Stimulated activated naive CD8-positive, alpha-beta T cell treated with anti-CD3 and anti-CD28 coated beads, Interleukin-15, Interleukin-2, amounts not matched to agents 100 ng/mL and 50 ng/mL, for 24 hours (primary cell): Measurements from ENCODE around the gene GJA3.

Experiments used
- H3K27ac Mint-ChIP-seq: one replicate; pipeline ENCODE4 v1.8.0; 2021; ENCODE audit warnings: mild to moderate bottlenecking, mixed read lengths
- H3K27me3 Mint-ChIP-seq: one replicate; pipeline ENCODE4 v1.8.0; 2021; ENCODE audit warnings: mixed read lengths
- H3K36me3 Mint-ChIP-seq: one replicate; pipeline ENCODE4 v1.8.0; 2021; ENCODE audit warnings: low read depth, mixed read lengths
- H3K4me1 Mint-ChIP-seq: one replicate; pipeline ENCODE4 v1.8.0; 2021; ENCODE audit warnings: low read depth, mixed read lengths
- H3K4me3 Mint-ChIP-seq: one replicate; pipeline ENCODE4 v1.8.0; 2021; ENCODE audit warnings: mild to moderate bottlenecking, mixed read lengths
- H3K9me3 Mint-ChIP-seq: one replicate; pipeline ENCODE4 v1.8.0; 2021; ENCODE audit warnings: mixed read lengths

GJA3 gene

DNA sequence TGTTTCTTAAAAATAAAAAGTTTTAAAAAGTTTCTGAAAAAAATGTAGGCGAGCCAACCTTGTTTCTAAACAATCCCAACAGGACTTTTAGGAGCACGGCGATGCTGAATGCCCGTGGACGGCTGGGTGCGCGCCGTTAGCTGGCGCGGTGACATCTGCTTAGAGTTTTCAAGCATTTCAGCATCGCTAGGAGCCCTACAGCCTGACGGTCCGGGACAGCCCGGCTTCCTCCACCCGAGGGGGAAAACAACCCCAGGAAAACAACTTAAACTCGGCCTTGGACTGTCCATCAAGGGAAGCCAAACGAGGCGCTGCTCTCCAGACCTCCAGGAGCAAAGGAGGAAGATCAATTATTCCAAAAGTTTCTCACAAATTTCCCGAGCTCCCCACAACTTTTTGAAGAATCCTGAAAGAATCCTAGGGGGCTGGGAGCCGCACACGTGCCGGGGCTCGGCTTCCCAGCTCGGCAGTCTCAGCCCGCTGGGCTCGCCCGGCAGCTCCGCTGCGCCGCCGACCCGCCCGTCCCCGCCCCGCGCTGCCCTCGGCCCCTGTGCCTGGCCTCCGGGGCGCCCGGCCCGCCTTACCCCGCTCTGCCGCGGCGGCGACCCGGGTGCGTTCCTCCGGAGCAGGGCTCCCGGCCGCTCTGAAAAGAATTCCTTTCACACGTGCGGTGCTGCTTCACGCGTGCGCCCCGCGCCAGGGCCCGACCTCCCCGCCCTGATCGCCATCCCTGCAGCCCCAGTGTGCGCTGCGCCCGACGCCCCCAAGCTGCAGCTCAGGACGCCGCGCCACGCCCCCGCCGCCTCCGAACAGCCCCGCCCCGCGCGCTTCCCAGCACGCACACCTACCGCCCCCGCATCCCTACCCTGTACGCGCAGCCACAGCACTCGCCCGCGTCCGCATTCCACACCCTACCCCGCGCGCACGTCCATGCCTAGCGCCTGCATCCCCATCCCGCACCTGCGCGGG lies at the start of gene GJA3:
TSS of gene GJA3 (minus strand) at position 747 of the 969 bp plus-strand sequence. CDS start 17,764 bp downstream, outside the sequence.
- Mint-ChIP-seq H3K9me3 (no peaks in the 10 kb centered on the region), H3K4me3 (peak within 1 kb of the TSS; percentile 83), H3K4me1 (peaks cover 25% of the 10 kb centered on the region), H3K36me3 (no peaks in the 10 kb centered on the region), H3K27me3 (peaks cover 43% of the 10 kb centered on the region), H3K27ac (peak within 1 kb of the TSS; percentile 63)

DNA sequence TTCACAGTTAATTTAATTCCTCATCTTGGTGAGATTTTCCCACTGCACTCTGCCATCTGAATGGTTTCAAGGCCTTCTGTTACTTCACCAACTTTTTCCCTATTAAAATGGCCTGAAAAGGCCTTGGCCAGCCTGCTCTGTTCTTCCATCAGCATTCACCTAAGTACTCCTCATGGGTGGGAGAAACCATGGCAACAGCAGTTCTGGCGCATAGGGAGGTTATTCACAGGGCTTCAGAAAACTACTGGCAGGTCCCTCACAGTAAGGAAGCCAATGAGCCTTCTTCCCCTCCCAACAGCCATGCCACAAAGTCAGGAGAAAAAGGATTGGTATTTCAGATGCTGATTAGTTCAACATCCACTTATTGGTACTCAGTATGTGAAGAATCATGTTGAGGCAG lies 49.1 kb upstream of the GJA3 start:
- Mint-ChIP-seq H3K4me1 (no peaks in the 10 kb centered on the region), H3K27me3 (peaks cover 35% of the 10 kb centered on the region)

DNA sequence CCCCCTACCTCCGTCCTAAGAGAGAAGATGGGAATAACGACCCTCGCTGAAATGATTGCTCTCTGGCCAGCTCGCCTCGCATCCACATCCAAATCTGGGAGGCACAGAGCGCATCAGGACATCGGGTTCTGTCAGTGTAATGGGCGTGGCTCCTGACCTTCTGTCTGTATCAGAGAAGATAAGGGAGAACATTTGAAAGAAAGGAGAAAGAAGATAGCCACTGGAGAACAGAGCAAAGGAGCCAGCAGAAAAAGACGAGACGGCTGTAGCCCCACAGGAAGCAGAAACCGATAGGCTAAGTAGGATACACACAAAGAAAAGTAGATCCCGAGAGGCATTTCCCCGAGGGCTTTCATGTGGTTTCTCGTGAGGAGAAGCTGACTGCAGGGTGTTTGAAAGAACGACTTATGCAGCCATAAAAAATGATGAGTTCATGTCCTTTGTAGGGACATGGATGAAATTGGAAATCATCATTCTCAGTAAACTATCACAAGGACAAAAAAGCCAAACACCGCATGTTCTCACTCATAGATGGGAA lies 45.9 kb upstream of the GJA3 start:
- Mint-ChIP-seq H3K9me3 (no peaks in the 10 kb centered on the region), H3K36me3 (no peaks in the 10 kb centered on the region), H3K27me3 (peaks cover 19% of the 10 kb centered on the region), H3K4me1 (no peaks in the 10 kb centered on the region), H3K27ac (no peak overlapping the region), H3K4me3 (no peak overlapping the region)

More for the DNA sequence above, 49.1 kb upstream of the GJA3 start:
- H3K27ac Mint-ChIP-seq: no peak overlapping the region
- no peaks in the 10 kb centered on the region for H3K36me3 Mint-ChIP-seq
- no peak overlapping the region for H3K4me3 Mint-ChIP-seq
- no peaks in the 10 kb centered on the region for H3K9me3 Mint-ChIP-seq

DNA sequence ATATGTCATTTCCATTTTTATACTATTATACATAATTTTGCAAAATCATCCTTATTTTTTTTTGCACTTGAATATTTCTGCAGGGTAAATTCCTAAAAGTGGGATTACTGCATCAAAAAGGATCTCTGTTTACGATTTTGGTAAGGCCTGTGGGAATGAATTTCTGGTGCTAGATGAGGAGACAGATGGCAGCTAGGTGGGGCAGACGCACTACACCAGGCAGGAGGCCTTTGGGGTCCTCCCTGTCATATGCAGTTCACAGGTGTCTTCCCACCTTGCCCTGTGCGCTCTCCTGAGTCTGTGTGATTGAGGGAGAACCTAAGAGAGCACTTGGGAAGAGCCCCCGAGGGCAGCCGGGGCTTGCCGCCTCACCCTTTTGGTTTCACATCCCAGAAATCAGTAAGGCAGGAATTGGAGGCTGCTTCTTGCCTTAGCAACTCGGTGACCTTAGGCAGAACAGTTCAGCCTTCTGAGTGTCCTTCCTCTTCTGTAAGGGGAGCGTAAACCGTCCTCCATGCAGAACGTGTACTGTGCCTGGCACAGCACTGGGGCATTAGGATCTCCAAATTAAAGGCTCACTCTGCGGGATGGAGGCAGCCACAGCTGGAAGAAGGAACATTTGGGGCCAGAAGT lies 45.3 kb upstream of the GJA3 start:
- no peaks in the 10 kb centered on the region for H3K9me3 Mint-ChIP-seq
- no peak overlapping the region for H3K27ac Mint-ChIP-seq
- peaks cover 21% of the 10 kb centered on the region for H3K27me3 Mint-ChIP-seq
- no peaks in the 10 kb centered on the region for H3K36me3 Mint-ChIP-seq
- no peak overlapping the region for H3K4me3 Mint-ChIP-seq
- no peaks in the 10 kb centered on the region for H3K4me1 Mint-ChIP-seq

DNA sequence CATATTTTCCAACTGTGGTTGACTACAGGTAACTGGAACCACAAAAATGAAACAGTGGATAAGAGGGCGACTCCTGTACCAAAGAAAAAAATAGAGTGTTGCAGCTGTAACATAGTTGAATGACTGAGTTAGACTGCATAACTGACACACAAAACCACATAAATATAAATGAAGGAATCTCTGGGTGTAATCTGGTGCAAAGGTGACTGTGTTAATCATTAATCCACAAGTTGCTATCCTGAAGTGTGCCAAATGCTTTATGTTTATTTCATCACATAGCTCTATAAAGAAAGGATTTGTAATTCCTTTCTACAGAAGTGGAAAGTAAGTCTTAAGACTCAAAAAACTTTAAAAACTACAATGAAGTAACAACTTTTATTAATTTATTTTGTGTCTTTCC lies 37.9 kb upstream of the GJA3 start:
- H3K36me3 Mint-ChIP-seq: no peaks in the 10 kb centered on the region
- peaks cover 56% of the 10 kb centered on the region for H3K27me3 Mint-ChIP-seq
- H3K9me3 Mint-ChIP-seq: no peaks in the 10 kb centered on the region
- H3K4me1 Mint-ChIP-seq: peaks cover 16% of the 10 kb centered on the region
- H3K4me3 Mint-ChIP-seq: no peak overlapping the region
- no peak overlapping the region for H3K27ac Mint-ChIP-seq

DNA sequence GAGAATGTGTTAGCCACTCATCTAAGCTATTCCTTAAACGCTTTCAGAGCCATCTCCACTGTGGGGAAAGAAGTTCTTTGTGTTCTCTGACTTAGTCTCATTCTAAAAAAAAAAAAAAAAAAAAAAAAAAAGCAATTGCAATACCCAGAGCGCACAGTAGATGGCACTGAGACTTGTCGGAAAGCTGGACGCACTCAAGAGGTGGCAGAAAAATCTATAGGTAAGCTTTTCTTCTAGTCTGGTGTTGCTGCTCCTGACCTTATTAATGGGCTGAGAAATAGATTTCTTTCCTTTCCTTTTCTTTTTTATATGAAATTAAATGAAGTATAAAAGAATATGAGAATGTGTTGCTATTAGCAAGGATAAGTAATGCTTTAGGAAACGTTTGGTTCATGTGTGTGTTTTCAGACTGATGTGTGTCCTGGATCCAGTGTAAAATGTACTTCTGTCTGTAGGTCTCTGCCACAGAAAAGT lies 36.5 kb upstream of the GJA3 start:
- H3K27ac Mint-ChIP-seq: peak overlapping the region; percentile 40
- peaks cover 54% of the 10 kb centered on the region for H3K27me3 Mint-ChIP-seq
- peaks cover 23% of the 10 kb centered on the region for H3K4me1 Mint-ChIP-seq
- no peaks in the 10 kb centered on the region for H3K9me3 Mint-ChIP-seq
- no peak overlapping the region for H3K4me3 Mint-ChIP-seq
- H3K36me3 Mint-ChIP-seq: no peaks in the 10 kb centered on the region

DNA sequence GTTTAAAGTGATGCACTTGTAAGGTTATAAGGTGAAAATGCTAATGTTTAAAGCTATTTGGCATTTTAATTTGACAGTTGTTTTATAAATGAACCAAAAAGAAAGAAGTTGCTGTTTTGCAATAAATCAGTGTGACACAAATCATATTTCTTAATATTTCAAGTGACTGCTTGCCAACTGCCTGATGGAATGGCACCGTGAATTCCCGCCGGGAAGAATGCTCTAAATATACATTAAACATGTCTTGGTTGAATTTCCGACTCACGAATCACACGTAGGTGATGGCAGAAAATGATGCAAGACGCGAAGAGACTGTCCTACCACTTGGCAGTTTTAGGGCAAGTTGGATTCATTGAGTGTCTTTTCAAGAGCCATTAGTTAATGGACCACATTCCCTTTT lies 34.9 kb upstream of the GJA3 start:
- no peak overlapping the region for H3K4me3 Mint-ChIP-seq
- no peaks in the 10 kb centered on the region for H3K36me3 Mint-ChIP-seq
- H3K27ac Mint-ChIP-seq: no peak overlapping the region
- H3K27me3 Mint-ChIP-seq: peaks cover 60% of the 10 kb centered on the region
- no peaks in the 10 kb centered on the region for H3K9me3 Mint-ChIP-seq
- H3K4me1 Mint-ChIP-seq: peaks cover 30% of the 10 kb centered on the region

DNA sequence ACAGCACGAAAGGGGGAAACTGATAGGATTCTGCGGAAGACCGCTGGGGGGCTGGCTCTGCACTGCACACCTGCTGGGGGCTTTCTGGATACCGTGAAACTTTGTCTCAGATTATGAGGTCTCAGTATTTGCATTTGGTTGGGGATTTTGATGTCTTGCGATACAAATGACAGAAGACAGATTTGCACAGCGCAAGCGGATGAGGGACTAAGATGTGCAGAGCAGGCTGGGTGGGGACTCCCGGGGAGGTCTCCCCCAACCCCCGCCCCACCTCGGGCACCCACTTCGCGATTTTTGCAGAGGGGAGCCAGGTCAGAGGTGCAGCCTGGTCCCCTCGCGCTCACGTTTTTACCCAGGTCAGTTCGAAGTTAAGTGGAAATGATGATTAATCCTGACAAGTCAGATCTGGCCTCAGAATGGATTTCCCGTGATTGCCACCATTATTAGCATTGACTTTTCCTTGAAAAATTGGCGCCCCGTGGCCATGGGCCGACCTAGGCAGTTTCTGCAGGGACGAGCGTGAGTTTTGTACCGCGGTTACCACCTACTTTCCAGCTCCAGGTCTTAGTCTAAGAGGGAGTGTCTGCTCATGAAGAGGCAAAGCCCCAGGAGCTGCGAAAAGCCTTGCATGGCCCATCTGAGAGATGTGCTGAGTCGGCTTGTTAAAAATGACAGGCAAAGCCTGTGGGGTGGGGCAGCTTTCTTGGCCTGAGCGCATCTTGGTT lies 33.2 kb upstream of the GJA3 start:
- no peaks in the 10 kb centered on the region for H3K9me3 Mint-ChIP-seq
- H3K4me3 Mint-ChIP-seq: peak overlapping the region; percentile 72
- H3K4me1 Mint-ChIP-seq: peaks cover 30% of the 10 kb centered on the region
- H3K36me3 Mint-ChIP-seq: no peaks in the 10 kb centered on the region
- no peak overlapping the region for H3K27ac Mint-ChIP-seq
- peaks cover 64% of the 10 kb centered on the region for H3K27me3 Mint-ChIP-seq

DNA sequence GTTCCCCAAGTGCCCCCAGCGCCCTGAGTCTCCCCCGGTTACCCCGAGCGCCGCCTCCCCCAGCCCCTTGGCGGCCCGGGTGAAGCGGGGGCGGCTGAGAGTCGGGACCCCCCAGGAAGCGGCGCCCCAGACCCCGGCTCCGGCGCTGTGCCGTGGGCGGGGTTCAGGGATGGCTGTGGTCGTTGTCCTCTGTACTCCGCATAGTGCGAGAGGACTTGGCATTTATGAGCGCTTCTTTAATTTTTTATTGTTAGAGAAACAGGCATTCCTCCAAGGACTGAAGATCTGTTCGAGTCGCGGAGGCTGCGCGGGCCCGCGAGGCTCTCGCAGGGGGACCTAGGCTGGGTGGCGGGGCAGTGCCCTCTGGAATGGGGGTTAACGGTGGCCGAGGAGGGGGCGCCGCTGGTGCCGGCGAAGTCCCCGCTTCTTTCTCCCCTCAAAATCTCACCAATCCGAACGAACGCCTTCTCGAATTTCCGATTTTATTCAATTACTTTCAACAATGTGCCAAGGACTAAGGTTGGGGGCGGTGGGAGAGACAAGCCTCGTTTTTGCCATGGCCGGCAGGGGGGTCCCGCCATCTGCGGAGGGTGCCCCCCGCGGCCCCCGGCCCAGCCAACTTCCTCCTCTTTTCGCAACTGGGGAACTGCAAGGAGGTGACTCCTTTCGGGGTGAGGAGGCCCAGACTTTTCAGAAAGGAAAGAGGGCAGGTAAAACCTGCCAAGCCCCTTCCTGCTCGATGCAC lies 32.5 kb upstream of the GJA3 start:
- no peaks in the 10 kb centered on the region for H3K9me3 Mint-ChIP-seq
- H3K36me3 Mint-ChIP-seq: no peaks in the 10 kb centered on the region
- H3K27ac Mint-ChIP-seq: no peak overlapping the region

DNA sequence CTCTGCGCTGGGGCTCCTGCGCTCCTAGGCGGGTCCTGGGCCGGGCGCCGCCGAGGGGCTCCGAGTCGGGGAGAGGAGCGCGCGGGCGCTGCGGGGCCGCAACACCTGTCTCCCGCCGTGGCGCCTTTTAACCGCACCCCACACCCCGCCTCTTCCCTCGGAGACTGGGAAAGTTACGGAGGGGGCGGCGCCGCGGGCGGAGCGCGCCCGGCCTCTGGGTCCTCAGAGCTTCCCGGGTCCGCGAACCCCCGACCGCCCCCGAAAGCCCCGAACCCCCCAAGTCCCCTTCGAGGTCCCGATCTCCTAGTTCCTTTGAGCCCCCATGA lies 31.9 kb upstream of the GJA3 start, which contains the start of gene GJB2:
TSS of gene GJB2 (minus strand) at position 103 of the 326 bp plus-strand sequence. CDS start 3,357 bp downstream, outside the sequence.
- Mint-ChIP-seq H3K4me1 (peaks cover 30% of the 10 kb centered on the region), H3K36me3 (no peaks in the 10 kb centered on the region), H3K9me3 (no peaks in the 10 kb centered on the region), H3K27ac (no peak within 1 kb of the TSS), H3K27me3 (peaks cover 60% of the 10 kb centered on the region), H3K4me3 (peak within 1 kb of the TSS; percentile 72)

More for the DNA sequence above, 32.5 kb upstream of the GJA3 start:
- H3K4me1 Mint-ChIP-seq: peaks cover 30% of the 10 kb centered on the region
- H3K27me3 Mint-ChIP-seq: peaks cover 65% of the 10 kb centered on the region
- H3K4me3 Mint-ChIP-seq: peak overlapping the region; percentile 72

DNA sequence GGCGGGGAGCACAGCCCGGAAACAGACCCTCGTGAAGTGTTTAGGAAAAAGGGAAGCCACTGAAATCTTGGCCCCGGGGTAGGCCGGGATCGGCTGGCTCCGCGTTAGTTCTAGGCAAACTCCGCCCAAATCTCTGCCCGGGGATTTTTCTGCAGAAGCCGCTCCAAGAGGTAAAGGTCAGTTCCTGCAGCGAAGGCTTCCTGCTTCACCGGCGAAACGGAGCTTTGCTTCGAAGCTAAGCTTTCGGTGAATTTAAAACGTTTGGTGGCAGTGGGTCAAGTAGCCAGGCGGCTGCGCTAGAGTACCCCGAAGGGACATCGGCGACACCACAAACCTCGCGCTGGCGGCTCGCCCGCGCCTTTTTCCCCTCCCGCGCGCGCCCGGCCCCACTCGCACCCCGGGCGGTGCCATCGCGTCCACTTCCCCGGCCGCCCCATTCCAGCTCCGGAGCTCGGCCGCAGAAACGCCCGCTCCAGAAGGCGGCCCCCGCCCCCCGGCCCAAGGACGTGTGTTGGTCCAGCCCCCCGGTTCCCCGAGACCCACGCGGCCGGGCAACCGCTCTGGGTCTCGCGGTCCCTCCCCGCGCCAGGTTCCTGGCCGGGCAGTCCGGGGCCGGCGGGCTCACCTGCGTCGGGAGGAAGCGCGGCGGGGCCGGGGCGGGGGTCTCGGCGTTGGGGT lies 31.4 kb upstream of the GJA3 start:
- H3K36me3 Mint-ChIP-seq: no peaks in the 10 kb centered on the region
- peaks cover 60% of the 10 kb centered on the region for H3K27me3 Mint-ChIP-seq
- H3K9me3 Mint-ChIP-seq: no peaks in the 10 kb centered on the region
- H3K4me1 Mint-ChIP-seq: peaks cover 30% of the 10 kb centered on the region
- H3K27ac Mint-ChIP-seq: no peak overlapping the region
- H3K4me3 Mint-ChIP-seq: peak overlapping the region; percentile 66

DNA sequence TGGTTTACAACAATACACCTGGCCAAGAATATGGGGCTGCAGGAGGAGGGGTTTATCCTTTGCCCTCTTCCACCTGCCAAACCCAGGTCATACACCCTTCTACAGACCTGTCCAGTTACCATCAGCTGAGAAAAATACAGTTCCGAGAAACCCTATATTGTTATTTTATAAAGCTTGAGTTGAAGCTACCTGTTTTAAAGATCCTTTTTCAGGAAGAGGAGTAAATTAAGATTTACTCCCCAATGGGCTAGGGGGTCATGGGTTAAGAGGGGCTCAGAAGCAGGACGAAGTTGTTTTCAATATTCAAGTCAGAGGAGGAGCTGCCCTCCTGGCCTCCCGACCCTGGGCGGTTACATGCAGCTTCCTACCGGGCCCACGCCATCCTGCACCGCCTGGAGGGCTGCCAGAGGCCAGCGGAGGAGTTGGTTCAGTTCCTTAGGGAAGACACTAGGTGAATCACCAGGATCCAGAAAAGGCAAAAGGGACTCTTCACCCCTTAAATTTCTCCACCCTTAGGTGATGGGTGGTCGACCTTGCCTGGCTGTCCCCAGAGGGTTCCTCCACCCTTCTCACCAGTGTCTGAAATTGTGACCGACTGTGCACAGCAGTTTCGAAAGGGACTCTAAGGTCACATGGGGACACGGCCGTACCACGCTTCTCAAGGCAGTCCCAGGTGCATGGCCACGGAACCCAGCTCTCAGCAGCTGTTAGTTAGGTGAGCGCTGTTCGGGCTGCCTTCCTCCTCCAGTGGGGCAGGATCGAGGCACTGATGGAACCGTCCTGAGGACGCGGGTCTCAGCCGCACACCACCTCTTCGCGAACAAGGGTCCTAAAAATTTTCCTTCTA lies 30.7 kb upstream of the GJA3 start:
- Mint-ChIP-seq H3K27ac (no peak overlapping the region), H3K4me1 (peaks cover 27% of the 10 kb centered on the region), H3K9me3 (no peaks in the 10 kb centered on the region), H3K4me3 (peak overlapping the region; percentile 66), H3K27me3 (peaks cover 53% of the 10 kb centered on the region), H3K36me3 (no peaks in the 10 kb centered on the region)
